SU-DHL-6 (cell line): ENCODE data around the gene PDZRN3.

ENCODE experiments used
- H2AFZ ChIP-seq: fragments of 200-600 bp; sonication (generic); 2 replicates; pipeline ENCODE4 v1.6.1; 2014; ENCODE audit warnings: low read depth, mild to moderate bottlenecking, moderate library complexity, mixed read lengths, antibody characterized with exemption, low read length; ENCODE audit not compliant: severe bottlenecking
- H3F3A ChIP-seq: fragments of 200-600 bp; shearing (Covaris generic); 2 replicates; pipeline ENCODE4 v1.6.0; 2016; ENCODE audit warnings: antibody characterized with exemption, mild to moderate bottlenecking; ENCODE audit not compliant: insufficient read depth
- H3K27ac ChIP-seq: fragments of 200-600 bp; sonication (generic); 2 replicates; pipeline ENCODE4 v1.5.1; 2016; ENCODE audit warnings: low read depth, mild to moderate bottlenecking, low read length, moderate library complexity, mixed read lengths
- H3K27me3 ChIP-seq: fragments of 200-600 bp; sonication (generic), shearing (Covaris generic); 2 replicates; pipeline ENCODE4 v1.6.0; 2014; ENCODE audit warnings: mild to moderate bottlenecking, low read length
- H3K36me3 ChIP-seq: fragments of 200-600 bp; sonication (generic); 2 replicates; pipeline ENCODE4 v1.6.1; 2014; ENCODE audit warnings: mild to moderate bottlenecking, low read length, mixed read lengths
- H3K4me2 ChIP-seq: fragments of 300-600, 200-600 bp; shearing (Covaris generic), sonication (generic); 2 replicates; pipeline ENCODE4 v1.6.0; 2014; ENCODE audit warnings: low read length, low read depth, mild to moderate bottlenecking; ENCODE audit not compliant: poor library complexity, severe bottlenecking
- H3K4me3 ChIP-seq: fragments of 200-600 bp; sonication (generic); 2 replicates; pipeline ENCODE4 v1.5.1; 2014; ENCODE audit warnings: antibody characterized with exemption, low read length, mild to moderate bottlenecking, mixed read lengths; ENCODE audit not compliant: insufficient read depth, poor library complexity, severe bottlenecking
- H3K79me2 ChIP-seq: fragments of 200-600 bp; sonication (generic); 2 replicates; pipeline ENCODE4 v1.6.1; 2014; ENCODE audit warnings: mild to moderate bottlenecking, low read length, moderate library complexity; ENCODE audit not compliant: insufficient read depth
- H3K9ac ChIP-seq: fragments of 200-600 bp; sonication (generic); 2 replicates; pipeline ENCODE4 v1.7.0; 2014; ENCODE audit warnings: mild to moderate bottlenecking, low read length
- H3K9me2 ChIP-seq: fragments of 200-600 bp; sonication (generic); replicated peaks from 2 replicates; pipeline ENCODE4 v1.6.1; 2014; ENCODE audit warnings: low read length; ENCODE audit not compliant: insufficient read depth
- H3K9me3 ChIP-seq: fragments of 200-600 bp; sonication (generic); 2 replicates; pipeline ENCODE4 v1.6.1; 2014; ENCODE audit warnings: low read length, mixed read lengths; ENCODE audit not compliant: insufficient read depth
- H4K20me1 ChIP-seq: fragments of 200-600 bp; sonication (generic); 2 replicates; pipeline ENCODE4 v1.6.1; 2014; ENCODE audit warnings: low read depth, mild to moderate bottlenecking, antibody characterized with exemption, low read length, moderate library complexity, mixed read lengths
- CTCF ChIP-seq: fragments of 200-600 bp; sonication (generic); IDR thresholded peaks from one replicate; pipeline ENCODE4 v1.5.1; 2017; ENCODE audit warnings: antibody characterized with exemption, mild to moderate bottlenecking, low read length, moderate library complexity; ENCODE audit not compliant: insufficient read depth, poor library complexity, severe bottlenecking
- EZH2phosphoT487 ChIP-seq: fragments of 200-600 bp; sonication (generic), shearing (Covaris generic); conservative IDR thresholded peaks from 2 replicates; pipeline ENCODE4 v1.6.1; 2018; ENCODE audit warnings: mild to moderate bottlenecking, antibody characterized with exemption, low read length, moderate library complexity, mixed read lengths

The PDZRN3 gene

GRCh38 chr3:73637042-73637441 is 12.3 kb upstream of the PDZRN3 start:
- TF ChIP-seq EZH2phosphoT487, result no peak
- no peak for TF ChIP-seq CTCF
- no peaks in the 10 kb centered on the region for H3K9me2 ChIP-seq
- no peaks in the 10 kb centered on the region for H3K79me2 ChIP-seq
- H4K20me1 ChIP-seq, result no peaks in the 10 kb centered on the region
- no peaks in the 10 kb centered on the region for H3F3A ChIP-seq
- no peaks in the 10 kb centered on the region for H3K36me3 ChIP-seq
- no peak overlapping the region for H3K4me3 ChIP-seq
- no peak overlapping the region for H2AFZ ChIP-seq
- H3K9me3 ChIP-seq, result no peaks in the 10 kb centered on the region
- H3K9ac ChIP-seq, result no peak overlapping the region
- no peak overlapping the region for H3K27ac ChIP-seq
- no peak overlapping the region for H3K4me2 ChIP-seq
- no peaks in the 10 kb centered on the region for H3K27me3 ChIP-seq

GRCh38 chr3:73635254-73635653 is 10.5 kb upstream of the PDZRN3 start:
- Histone ChIP-seq H3K4me3 (no peak overlapping the region), H3K9me3 (no peaks in the 10 kb centered on the region), H3K9me2 (no peaks in the 10 kb centered on the region), H3K27me3 (no peaks in the 10 kb centered on the region), H3K79me2 (no peaks in the 10 kb centered on the region), H3F3A (no peaks in the 10 kb centered on the region), H3K9ac (no peak overlapping the region), H3K36me3 (no peaks in the 10 kb centered on the region), H2AFZ (no peak overlapping the region), H4K20me1 (no peaks in the 10 kb centered on the region), H3K27ac (no peak overlapping the region), H3K4me2 (no peak overlapping the region)
- no peak for TF ChIP-seq CTCF

- no peak overlapping the region for H3K27ac ChIP-seq
- H3K4me2 ChIP-seq, result no peak overlapping the region
- H3K9me3 ChIP-seq, result no peaks in the 10 kb centered on the region
- H3K27me3 ChIP-seq, result no peaks in the 10 kb centered on the region
- no peak overlapping the region for H3K4me3 ChIP-seq
- H4K20me1 ChIP-seq, result no peaks in the 10 kb centered on the region
- no peaks in the 10 kb centered on the region for H3K9me2 ChIP-seq
- H3K79me2 ChIP-seq, result no peaks in the 10 kb centered on the region
- no peak overlapping the region for H3K9ac ChIP-seq
- H3K36me3 ChIP-seq, result no peaks in the 10 kb centered on the region
- H3F3A ChIP-seq, result no peaks in the 10 kb centered on the region
- no peak for TF ChIP-seq EZH2phosphoT487
- no peak for TF ChIP-seq CTCF
- H2AFZ ChIP-seq, result no peak overlapping the region
Measured at GRCh38 chr3:73633916-73634344, 9.2 kb upstream of the PDZRN3 start.

- Histone ChIP-seq H3K9me2 (no peaks in the 10 kb centered on the region), H3K4me2 (no peak overlapping the region), H4K20me1 (no peaks in the 10 kb centered on the region), H3K36me3 (no peaks in the 10 kb centered on the region), H3F3A (no peaks in the 10 kb centered on the region), H3K27me3 (no peaks in the 10 kb centered on the region), H3K9me3 (no peaks in the 10 kb centered on the region), H3K4me3 (no peak overlapping the region), H3K27ac (no peak overlapping the region), H3K9ac (no peak overlapping the region), H3K79me2 (no peaks in the 10 kb centered on the region), H2AFZ (no peak overlapping the region)
- TF ChIP-seq EZH2phosphoT487 (no peak), CTCF (no peak)
Measured at GRCh38 chr3:73633453-73633852, 8.7 kb upstream of the PDZRN3 start.
